Upper lobe of right lung (tissue), 1 donor: ENCODE data around the gene TSNAXIP1. TPM values are rescaled to one million over a fixed set of nuclear protein-coding genes. Genes with fewer than 3 reads are reported as not detected.
"Not testable (repeated sequence)": the region's sequence is repeated elsewhere in the genome, so short reads cannot be mapped to it uniquely, and the experiment has no call there.

Experiments used
- ATAC-seq: fragments of 200-7000 bp; cut with Tn5 transposase; one replicate; pipeline ENCODE4 v1.9.1; 2020; ENCODE audit warnings: mild to moderate bottlenecking, moderate library complexity
- DNase-seq: peaks from one replicate; pipeline ENCODE4 v3.0.0-alpha.2; 2020
- H3K27ac ChIP-seq: fragments of 200-600 bp; one replicate; pipeline ENCODE4 v1.8.0; 2022
- H3K27me3 ChIP-seq: fragments of 200-600 bp; one replicate; pipeline ENCODE4 v1.8.0; 2022; ENCODE audit warnings: mild to moderate bottlenecking
- H3K36me3 ChIP-seq: fragments of 200-600 bp; one replicate; pipeline ENCODE4 v1.8.0; 2022
- H3K4me1 ChIP-seq: fragments of 200-600 bp; one replicate; pipeline ENCODE4 v1.8.0; 2022
- H3K4me3 ChIP-seq: fragments of 200-600 bp; one replicate; pipeline ENCODE4 v1.8.0; 2022; ENCODE audit warnings: mild to moderate bottlenecking
- H3K9me3 ChIP-seq: fragments of 200-600 bp; one replicate; pipeline ENCODE4 v1.8.0; 2022
- CTCF ChIP-seq: fragments of 200-600 bp; IDR thresholded peaks from one replicate; pipeline ENCODE4 v1.8.0; 2022; ENCODE audit warnings: antibody characterized with exemption
- intact Hi-C: fragments of 100-400 bp; cut with DNase I; formaldehyde crosslinking; loops from one replicate; pipeline ENCODE4 v1.11.0; 2022
- total RNA-seq: library from RNA; stranded (reverse); fragmentation: NEBNext Ultra II Directional; extraction: Animal tissue kit (Norgen Biotek cat#: 25700); gene quantifications from one replicate; pipeline ENCODE4 v1.2.1, GENCODE V29; 2021
- donor health status: DM: no; HTN: yes; CAD: no; lungs with severe emphysema.

The TSNAXIP1 gene
- total RNA-seq, 1 donor from 2014 or later: 0.55 TPM

DNA sequence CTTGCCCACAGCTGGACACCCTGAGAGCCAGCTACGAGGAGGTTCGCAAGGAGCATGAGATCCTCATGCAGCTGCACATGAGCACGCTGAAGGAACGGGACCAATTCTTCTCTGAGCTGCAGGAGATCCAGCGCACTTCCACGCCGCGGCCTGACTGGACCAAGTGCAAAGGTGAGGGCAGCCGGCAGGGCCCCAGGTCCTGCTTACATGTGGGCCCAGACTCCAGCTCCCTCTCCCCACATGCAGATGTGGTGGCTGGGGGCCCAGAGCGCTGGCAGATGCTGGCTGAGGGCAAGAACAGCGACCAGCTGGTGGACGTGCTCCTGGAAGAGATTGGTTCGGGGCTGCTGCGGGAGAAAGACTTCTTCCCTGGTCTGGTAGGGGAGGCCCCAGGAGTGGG is 19.2 kb downstream of the TSNAXIP1 start:
- H3K4me3 ChIP-seq: no peak overlapping the region
- H3K27me3 ChIP-seq: no peaks in the 10 kb centered on the region
- no peak for DNase-seq
- H3K36me3 ChIP-seq: peaks cover 29% of the 10 kb centered on the region
- TF ChIP-seq CTCF: no peak
- intact Hi-C loops: loop anchor here (10.0 kb wide), 1 partner anchor 99 kb away; no protein-coding TSS in a partner anchor
- no peaks in the 10 kb centered on the region for H3K4me1 ChIP-seq
- no peak overlapping the region for H3K27ac ChIP-seq
- no peaks in the 10 kb centered on the region for H3K9me3 ChIP-seq
- ATAC-seq: no peak

GRCh38 chr16:67828651-67829050 is 22.0 kb downstream of the TSNAXIP1 start:
- TF ChIP-seq CTCF: no peak

DNA sequence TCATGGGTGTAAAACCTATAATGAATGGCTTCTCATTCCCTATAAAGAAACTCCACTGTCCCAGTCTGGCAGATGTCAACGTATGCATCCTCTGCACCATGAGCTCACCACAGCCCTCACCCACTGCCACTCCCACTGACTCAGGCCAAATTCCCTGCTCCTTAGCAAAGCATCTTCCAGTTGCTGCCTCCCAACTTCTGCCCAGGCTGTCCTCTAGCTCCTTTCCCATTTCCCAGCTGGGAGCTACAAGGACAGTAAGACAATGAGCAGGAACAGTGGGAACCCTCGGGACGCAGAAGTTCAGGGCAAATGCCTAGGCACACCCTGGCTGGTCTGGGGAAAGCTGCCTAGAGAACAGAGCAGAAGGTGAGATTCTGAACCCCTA is 26.3 kb downstream of the TSNAXIP1 start:
- peaks cover 12% of the 10 kb centered on the region for H3K4me1 ChIP-seq
- H3K36me3 ChIP-seq: peaks cover 41% of the 10 kb centered on the region
- no peaks in the 10 kb centered on the region for H3K27me3 ChIP-seq
- H3K9me3 ChIP-seq: no peaks in the 10 kb centered on the region
- H3K4me3 ChIP-seq: peak overlapping the region; percentile 79
- DNase-seq: no peak
- H3K27ac ChIP-seq: peak overlapping the region; percentile 61
- intact Hi-C loops: no loop called here
- no peak for TF ChIP-seq CTCF
- no peak for ATAC-seq

More at GRCh38 chr16:67828651-67829050, 22.0 kb downstream of the TSNAXIP1 start:
- H3K27me3 ChIP-seq: no peaks in the 10 kb centered on the region
- intact Hi-C loops: loop anchor here (10.0 kb wide), 1 partner anchor 96 kb away; no protein-coding TSS in a partner anchor
- no peak for DNase-seq
- H3K36me3 ChIP-seq: peaks cover 42% of the 10 kb centered on the region
- H3K4me1 ChIP-seq: peaks cover 12% of the 10 kb centered on the region
- no peaks in the 10 kb centered on the region for H3K9me3 ChIP-seq
- H3K27ac ChIP-seq: no peak overlapping the region
- no peak overlapping the region for H3K4me3 ChIP-seq
- no peak for ATAC-seq

DNA sequence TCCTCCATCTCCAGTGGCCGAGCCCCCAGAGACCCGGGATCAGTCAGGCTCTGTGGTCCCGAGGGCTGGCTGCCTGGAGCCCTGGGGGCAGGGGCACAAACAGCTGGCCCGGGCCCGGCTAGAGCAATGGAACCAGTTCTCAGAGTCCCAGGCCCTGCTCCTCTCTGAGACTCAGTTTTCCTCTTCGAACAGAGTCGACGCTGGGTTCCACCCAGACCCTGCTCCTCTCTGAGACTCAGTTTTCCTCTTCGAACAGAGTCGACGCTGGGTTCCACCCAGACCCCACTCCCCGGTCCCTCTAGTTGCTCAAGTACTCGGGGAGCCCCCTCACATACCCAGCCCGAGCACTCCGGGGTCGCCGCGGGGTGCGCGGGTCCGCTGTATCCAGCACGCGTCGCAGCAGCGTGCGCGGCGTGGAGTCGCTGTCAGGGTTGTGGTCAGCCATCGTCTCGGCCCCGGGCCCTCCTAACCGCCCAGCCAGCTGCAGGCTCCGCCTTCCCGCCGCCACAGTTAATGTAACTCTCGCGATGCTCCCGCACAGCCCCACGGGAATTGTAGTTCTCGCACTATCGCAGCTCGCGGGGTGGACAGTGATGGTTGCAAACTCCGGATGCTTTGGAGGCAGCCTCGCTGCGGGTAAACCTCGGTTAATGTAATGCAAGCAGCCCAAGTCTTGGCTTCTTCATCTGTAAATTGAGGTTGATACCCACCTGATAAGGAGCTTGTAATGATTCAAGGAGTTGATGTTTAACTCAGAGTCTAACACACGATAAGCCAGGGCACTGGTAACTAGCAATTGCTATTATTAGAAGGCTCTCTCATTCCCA is 26.9 kb downstream of the TSNAXIP1 start:
- DNase-seq (peak; percentile 95), ATAC-seq (peak; percentile 98)
- TF ChIP-seq CTCF: no peak
- Histone ChIP-seq H3K27me3 (no peaks in the 10 kb centered on the region), H3K9me3 (no peaks in the 10 kb centered on the region), H3K4me1 (peaks cover 12% of the 10 kb centered on the region), H3K4me3 (peak overlapping the region; percentile 79), H3K36me3 (peaks cover 36% of the 10 kb centered on the region), H3K27ac (peak overlapping the region; percentile 61)
- intact Hi-C loops: no loop called here

DNA sequence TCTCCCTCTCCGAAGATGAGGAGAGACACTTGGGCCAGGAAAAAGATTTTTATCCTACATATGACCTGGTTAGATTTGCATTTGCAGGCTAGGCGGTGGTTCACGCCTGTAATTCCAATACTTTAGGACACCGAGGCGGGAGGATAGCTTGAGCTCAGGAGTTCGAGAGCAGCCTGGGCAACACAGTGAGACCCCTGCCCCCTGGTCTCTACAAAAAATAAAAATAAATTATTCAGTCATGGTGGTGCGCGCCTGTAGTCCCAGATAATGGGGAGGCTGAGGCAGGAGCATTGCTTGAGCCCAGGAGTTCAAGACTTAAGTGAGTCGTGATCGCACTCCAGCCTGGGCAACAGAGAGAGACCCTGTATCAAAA is 27.5 kb downstream of the TSNAXIP1 start:
- intact Hi-C loops: no loop called here
- no peak for TF ChIP-seq CTCF
- Histone ChIP-seq H3K9me3 (no peaks in the 10 kb centered on the region), H3K36me3 (peaks cover 30% of the 10 kb centered on the region), H3K4me3 (peak overlapping the region; percentile 79), H3K27me3 (no peaks in the 10 kb centered on the region), H3K4me1 (peaks cover 12% of the 10 kb centered on the region), H3K27ac (peak overlapping the region; percentile 55)
- DNase-seq: no peak
- ATAC-seq: no peak

- H3K4me1 ChIP-seq: peaks cover 12% of the 10 kb centered on the region
- H3K27me3 ChIP-seq, H3K9me3 ChIP-seq, H3K27ac ChIP-seq, intact Hi-C loops, ATAC-seq, H3K4me3 ChIP-seq, H3K36me3 ChIP-seq, DNase-seq: not testable (repeated sequence)
Observed at GRCh38 chr16:67837190-67837589, 30.5 kb downstream of the TSNAXIP1 start.
